H1 (cell line): ENCODE data around the gene NETO1. TPM values are rescaled to one million over a fixed set of nuclear protein-coding genes. Genes with fewer than 3 reads are reported as not detected.

Source experiments
- CEBPB ChIP-seq: IDR thresholded peaks from 2 replicates; pipeline ENCODE4 v1.6.1; 2012; ENCODE audit warnings: low read depth, low read length
- CHD1 ChIP-seq: IDR thresholded peaks from 2 replicates; pipeline ENCODE4 v1.6.1; 2012; ENCODE audit warnings: low read depth, low read length, improper control_type of control experiment
- CHD2 ChIP-seq: IDR thresholded peaks from 2 replicates; pipeline ENCODE4 v1.6.1; 2012; ENCODE audit warnings: low read length, improper control_type of control experiment
- JUND ChIP-seq: IDR thresholded peaks from 2 replicates; pipeline ENCODE4 v1.6.1; 2011; ENCODE audit warnings: mild to moderate bottlenecking, improper control_type of control experiment, low read length
- NANOG ChIP-seq: IDR thresholded peaks from 2 replicates; pipeline ENCODE4 v1.6.1; 2011; ENCODE audit warnings: low read length, low read depth, mild to moderate bottlenecking, inconsistent platforms; ENCODE audit not compliant: insufficient read depth, poor library complexity, severe bottlenecking
- PHF8 ChIP-seq: fragments of 200-600 bp; sonication (generic); conservative IDR thresholded peaks from 2 replicates; pipeline ENCODE4 v1.7.1; 2012; ENCODE audit warnings: low read depth, mild to moderate bottlenecking, inconsistent platforms, low read length, moderate library complexity
- SP1 ChIP-seq: IDR thresholded peaks from 2 replicates; pipeline ENCODE4 v1.6.1; 2011; ENCODE audit warnings: low read depth, low read length
- SRF ChIP-seq: IDR thresholded peaks from 2 replicates; pipeline ENCODE4 v1.6.1; 2011; ENCODE audit warnings: mild to moderate bottlenecking, low read depth, low read length, moderate library complexity
- TAF1 ChIP-seq: IDR thresholded peaks from 2 replicates; pipeline ENCODE4 v1.6.1; 2011; ENCODE audit warnings: mild to moderate bottlenecking, low read depth, low read length
- polyA plus RNA-seq, 7 experiments: library from polyadenylated mRNA; depleted of rRNA in 3 of 7; stranded (reverse) in 5 of 7; unstranded in 2 of 7; fragments of >200 nt in 5 of 7; fragments of 200-250 nt in 2 of 7; gene quantifications; 1 replicate in 5 of 7; 2 replicates in 1 of 7; 4 replicates in 1 of 7; pipeline versions ENCODE4 v1.2.1 to v1.2.3, GENCODE V29; 2011 to 2013; ENCODE audit warnings: missing spikeins in 2 of 7, mixed read lengths in 2 of 7
- total RNA-seq: library from RNA; stranded (reverse); fragmentation: NEBNext Ultra II Directional; extraction: Animal tissue kit (Norgen Biotek cat#: 25700); gene quantifications from 2 replicates; pipeline ENCODE4 v1.2.1, GENCODE V29; 2021
- TF ChIP-seq, protein P1 (sequence below): IDR thresholded peaks from 2 replicates; pipeline ENCODE4 v1.6.1; 2012; ENCODE audit warnings: low read length, inconsistent platforms
- TF ChIP-seq, protein P2 (sequence below): IDR thresholded peaks from 2 replicates; pipeline ENCODE4 v1.6.1; 2012; ENCODE audit warnings: inconsistent platforms

Gene NETO1
- total and polyA plus RNA-seq, 2 of the 8 experiments (the other 6 are each of a cell fraction or from before 2014, with no cell fraction given), result 3.0 to 19.3 TPM

- TF ChIP-seq, protein P1, sequence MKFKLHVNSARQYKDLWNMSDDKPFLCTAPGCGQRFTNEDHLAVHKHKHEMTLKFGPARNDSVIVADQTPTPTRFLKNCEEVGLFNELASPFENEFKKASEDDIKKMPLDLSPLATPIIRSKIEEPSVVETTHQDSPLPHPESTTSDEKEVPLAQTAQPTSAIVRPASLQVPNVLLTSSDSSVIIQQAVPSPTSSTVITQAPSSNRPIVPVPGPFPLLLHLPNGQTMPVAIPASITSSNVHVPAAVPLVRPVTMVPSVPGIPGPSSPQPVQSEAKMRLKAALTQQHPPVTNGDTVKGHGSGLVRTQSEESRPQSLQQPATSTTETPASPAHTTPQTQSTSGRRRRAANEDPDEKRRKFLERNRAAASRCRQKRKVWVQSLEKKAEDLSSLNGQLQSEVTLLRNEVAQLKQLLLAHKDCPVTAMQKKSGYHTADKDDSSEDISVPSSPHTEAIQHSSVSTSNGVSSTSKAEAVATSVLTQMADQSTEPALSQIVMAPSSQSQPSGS, result no peak
- TF ChIP-seq CEBPB (no peak), SRF (no peak), CHD1 (no peak), NANOG (no peak), PHF8 (0 out of 2 replicates have a peak, but pooled peaks have one; percentile 3), TAF1 (0 out of 2 replicates have a peak, but pooled peaks have one; percentile 45), SP1 (no peak), CHD2 (no peak), JUND (no peak)
- TF ChIP-seq, protein P2, sequence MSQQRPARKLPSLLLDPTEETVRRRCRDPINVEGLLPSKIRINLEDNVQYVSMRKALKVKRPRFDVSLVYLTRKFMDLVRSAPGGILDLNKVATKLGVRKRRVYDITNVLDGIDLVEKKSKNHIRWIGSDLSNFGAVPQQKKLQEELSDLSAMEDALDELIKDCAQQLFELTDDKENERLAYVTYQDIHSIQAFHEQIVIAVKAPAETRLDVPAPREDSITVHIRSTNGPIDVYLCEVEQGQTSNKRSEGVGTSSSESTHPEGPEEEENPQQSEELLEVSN, result peak; percentile 71
Measured at GRCh38 chr18:72867746-72868584, at the start of gene NETO1 (continued).
